ENCODE results near the gene CDC34.

DNA sequence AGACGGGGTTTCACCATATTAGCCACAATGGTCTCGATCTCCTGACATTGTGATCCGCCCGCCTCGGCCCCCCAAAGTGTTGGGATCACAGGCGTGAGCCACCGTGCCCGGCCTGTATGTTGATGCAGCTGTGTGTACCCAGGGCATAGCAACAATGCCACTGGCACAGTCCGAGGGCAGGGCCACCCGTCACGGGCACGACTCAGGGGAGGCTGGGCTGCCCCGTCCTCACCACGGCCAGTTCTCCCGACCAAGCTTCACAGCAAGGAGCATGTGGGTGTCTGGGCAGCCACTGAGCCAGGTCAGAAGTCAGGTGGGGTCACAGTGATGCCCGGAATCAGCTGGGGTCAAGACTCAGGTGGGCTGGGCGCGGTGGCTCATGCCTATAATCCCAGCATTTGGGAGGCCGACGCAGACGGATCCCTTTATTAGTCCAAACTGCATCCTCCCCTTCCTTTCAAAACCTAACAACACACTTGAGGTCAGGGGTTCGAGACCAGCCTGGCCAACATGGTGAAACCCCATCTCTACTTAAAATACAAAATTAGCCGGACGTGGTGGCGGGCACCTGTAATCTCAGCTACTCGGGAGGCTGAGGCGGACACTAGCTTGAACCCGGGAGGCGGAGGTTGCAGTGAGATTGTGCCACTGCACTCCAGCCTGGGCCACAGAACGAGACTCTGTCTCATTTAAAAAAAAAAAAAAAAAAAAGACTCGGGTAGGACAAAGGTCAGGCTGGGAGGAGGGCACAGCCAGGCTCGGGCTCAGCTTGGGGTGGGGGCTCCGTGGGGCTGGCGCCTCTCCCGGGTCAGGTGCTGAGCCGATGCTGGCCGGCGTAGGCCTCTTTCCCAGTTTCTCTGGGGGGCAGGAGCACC is 1.2 kb upstream of the CDC34 start:
- TF ChIP-seq, protein P1, sequence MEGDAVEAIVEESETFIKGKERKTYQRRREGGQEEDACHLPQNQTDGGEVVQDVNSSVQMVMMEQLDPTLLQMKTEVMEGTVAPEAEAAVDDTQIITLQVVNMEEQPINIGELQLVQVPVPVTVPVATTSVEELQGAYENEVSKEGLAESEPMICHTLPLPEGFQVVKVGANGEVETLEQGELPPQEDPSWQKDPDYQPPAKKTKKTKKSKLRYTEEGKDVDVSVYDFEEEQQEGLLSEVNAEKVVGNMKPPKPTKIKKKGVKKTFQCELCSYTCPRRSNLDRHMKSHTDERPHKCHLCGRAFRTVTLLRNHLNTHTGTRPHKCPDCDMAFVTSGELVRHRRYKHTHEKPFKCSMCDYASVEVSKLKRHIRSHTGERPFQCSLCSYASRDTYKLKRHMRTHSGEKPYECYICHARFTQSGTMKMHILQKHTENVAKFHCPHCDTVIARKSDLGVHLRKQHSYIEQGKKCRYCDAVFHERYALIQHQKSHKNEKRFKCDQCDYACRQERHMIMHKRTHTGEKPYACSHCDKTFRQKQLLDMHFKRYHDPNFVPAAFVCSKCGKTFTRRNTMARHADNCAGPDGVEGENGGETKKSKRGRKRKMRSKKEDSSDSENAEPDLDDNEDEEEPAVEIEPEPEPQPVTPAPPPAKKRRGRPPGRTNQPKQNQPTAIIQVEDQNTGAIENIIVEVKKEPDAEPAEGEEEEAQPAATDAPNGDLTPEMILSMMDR (IDR thresholded peaks at IDR 0.05; ENCODE audit: insufficient read depth, low read length, poor library complexity, severe bottlenecking): no peak
- no peak for TF ChIP-seq EZH2phosphoT487 (conservative IDR thresholded peaks at IDR 0.05; ENCODE audit: low read length)
